Fibroblast of peridontal ligament (primary cell): Measurements from ENCODE around the gene RASAL2.
A peak's percentile ranks its signal among the peaks of the same experiment; 100 is the strongest.
"Not testable (repeated sequence)": the region's sequence is repeated elsewhere in the genome, so short reads cannot be mapped to it uniquely, and the experiment has no call there.

Source experiments
- DNase-seq: peaks from one replicate; pipeline ENCODE4 v3.0.0-alpha.2; 2010; ENCODE audit errors: extremely low read depth

Gene RASAL2

DNA sequence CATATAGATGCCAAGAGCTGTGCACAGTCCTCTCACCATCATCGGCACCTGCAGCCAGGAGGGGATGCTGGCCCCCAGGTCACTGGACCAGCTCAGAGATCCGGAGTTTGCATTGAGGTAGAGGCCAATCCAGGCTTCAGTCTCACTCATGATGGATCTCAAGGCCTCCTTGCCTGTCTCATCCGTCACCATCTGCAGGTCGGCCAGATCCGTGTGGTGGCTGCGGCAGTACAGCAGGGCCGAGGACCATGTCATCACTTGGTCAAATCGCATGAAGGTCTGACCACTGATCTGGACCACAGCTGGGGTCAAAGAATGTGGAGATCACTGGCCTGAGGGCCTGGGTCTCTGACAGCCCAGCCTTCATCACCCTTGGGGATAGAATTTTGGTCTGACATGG is 396.2 kb downstream of the RASAL2 start:
- DNase-seq, result no peak

DNA sequence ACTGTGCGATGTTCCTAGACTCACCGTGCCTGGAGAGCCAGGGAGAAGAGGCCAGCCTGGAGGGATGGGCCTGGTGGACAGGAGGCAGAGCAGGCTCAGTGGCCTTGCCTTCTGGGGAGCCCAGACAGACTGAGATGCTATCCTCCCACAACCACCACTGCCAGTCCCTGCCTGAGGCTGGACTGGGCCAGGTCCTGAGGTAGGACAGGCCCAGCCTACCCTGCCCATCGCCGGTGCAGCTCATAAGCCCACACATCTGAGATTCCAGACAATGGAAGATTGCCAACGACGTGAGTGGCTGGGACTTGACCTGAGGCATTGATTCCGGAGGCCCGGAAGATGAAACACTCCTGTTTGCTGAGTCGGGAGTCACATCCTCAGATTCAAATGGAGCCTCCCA is 397.1 kb downstream of the RASAL2 start:
- no peak for DNase-seq

DNA sequence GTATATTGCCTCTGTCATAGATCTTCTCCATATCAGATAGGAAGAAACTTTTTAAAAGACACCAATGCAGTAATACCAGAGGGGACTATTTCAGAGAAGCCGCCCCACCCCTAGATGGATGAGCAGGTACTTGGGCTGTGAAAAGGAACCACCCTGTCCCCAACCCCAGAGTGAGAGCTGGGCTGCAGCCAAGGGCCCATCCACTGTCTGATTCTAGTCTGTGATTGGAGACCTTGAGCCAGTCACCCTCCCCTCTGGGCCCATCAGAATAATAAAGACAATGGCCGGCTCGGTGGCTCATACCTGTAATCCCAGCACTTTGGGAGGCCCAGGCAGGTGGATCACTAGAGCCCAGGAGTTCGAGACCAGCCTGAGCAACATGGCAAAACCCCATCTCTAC is 397.8 kb downstream of the RASAL2 start:
- no peak for DNase-seq

DNA sequence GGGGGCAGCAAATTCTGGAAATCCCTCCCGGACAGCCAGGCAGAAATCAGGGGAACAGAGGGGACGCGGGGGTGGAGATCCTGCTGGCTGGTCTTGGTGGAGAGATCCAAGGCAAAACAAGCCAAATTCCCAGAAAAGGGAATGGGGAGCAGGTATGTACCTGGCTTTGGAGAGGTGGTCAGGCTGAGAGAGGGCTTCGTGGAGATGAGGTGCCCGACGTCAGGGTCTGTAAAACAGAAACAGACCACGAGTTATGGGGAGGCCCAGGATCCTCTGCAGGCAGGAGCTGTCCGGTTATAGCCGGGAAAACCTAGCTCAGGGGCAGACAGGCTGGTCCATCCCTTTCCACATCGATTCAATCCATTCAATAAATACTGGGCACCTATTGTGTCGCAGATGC is 398.4 kb downstream of the RASAL2 start:
- DNase-seq, result no peak

DNA sequence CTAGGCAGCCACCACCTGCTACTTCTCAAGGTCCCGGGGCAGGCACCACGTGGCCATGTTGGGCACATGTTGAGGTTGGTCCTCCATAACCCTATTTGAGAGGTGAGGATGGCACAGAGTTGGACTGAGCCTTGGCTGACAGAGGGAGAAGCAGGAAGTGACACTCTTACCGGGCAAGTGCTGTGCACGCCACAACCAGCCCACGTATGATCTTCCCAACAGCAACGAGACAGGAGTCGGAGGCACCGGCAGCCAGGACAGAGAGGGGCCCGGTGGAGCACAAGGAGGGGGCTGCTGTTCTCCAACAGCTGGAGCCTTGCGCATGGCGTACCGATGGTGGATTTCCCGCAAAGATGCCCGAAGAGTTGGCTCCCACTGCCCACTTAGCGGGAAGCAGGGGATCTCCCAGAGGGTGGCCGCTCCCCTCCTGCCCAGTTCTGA is 399.4 kb downstream of the RASAL2 start:
- DNase-seq, result no peak

DNA sequence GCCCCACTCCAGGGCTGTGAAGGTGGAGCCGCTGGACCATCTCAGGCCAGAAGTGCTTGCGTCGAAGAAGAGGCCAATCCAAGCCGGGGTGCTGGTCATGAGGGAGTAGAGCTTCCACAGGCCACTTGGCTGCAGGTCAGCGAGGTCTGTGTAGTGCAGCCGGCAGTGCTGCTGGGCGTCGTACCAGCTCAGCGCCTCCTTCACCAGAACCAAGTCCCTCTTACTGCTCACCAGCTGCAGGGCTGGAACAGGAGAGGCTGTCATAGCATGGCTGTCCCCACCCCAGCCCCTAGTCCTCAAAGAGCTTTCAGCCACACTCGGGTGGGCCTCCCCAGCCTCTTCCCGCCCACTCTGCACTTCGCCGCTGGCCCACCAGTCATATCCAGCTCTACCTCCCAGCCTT is 400.7 kb downstream of the RASAL2 start:
- no peak for DNase-seq

DNA sequence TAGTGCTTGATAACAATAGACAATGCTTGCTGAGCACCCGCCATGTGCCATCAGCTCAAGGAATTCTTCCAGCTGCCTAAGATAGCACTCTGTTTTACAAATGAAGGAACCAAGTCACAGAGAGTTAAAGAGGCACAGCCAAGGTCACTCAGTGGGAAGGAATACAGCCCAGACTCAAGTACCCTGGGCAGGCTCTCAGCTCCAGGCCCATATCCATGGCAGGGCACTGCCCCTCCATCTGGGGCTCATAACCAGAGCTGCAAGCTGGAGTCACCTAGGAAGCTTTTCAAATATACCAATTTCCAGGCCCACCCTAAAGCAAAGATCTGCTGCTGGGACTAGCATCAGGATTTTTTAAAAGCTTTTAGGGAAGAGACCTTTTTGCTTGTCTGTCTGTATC is 401.3 kb downstream of the RASAL2 start:
- no peak for DNase-seq

DNA sequence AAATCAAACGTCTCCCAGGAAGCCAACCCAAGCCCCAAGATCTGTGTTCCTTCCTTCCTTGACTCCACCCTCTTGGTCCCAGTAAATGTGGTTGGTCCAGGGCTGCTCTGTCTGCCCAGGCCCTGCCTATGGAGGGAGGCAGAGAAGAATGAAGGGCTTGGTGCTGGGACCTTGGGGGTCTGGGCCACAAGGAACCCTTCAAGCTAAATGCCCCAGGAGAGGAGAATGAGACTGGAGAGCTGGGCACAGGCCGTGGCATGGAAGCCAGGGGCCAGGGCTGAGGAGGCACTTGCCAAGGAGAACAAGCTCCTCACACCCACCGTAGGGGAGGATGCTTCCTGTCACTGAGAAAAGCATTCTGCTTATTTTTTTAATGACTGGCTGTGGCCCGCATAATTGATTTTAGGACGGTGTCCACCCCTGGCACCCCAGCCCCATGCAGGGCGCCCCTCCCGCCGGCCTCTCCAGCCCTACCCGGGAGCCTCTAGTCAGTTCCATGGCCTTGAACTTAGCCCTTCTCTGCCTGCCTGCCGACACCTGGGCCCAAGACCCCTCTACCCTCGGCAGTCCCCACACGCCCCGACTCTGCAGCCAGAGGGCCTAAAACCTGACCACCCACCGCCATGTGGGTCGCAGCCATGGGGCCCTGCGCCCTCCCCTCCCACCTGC is 402.0 kb downstream of the RASAL2 start:
- no peak for DNase-seq

DNA sequence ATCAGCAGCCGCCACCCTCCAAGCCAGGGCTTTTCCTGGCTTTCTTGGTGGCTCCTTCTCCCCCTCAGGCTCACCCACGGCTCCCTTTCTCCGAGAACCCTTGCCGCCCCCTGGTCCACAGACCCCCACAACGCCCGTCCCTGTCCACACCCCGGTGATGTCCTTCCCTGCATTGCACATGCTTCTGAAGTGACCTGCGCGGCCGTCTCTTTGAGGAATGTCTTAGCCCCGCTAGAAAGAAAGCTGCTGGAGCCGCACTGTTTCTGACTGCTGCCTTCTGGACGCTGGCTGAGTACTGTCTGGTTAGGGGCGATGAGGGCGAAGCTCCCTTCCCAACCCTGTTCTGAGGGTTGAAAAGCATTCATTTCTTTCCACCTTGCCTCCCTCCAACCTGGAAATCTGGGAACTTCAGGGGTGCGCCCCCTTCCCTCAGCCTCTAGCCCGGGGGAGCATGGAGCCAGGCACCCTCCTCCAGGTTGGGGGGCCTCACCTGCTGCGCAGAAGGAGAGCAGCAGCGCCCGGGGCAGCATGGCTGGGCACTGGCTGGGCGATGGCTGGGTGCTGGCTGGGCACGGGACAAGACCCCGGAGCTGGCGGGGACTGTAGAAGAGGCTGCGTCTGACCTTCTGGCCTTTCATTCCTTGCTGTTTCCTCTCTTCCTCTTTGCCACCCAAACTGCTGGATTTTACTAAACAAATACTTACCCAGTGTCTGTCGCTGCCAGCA is 402.7 kb downstream of the RASAL2 start, which contains the start of gene CLEC20A:
Gene CLEC20A (minus strand): TSS at position 555 of the 726 bp plus-strand sequence. CDS start 25 bp downstream, at position 530.
- no peak for DNase-seq

DNA sequence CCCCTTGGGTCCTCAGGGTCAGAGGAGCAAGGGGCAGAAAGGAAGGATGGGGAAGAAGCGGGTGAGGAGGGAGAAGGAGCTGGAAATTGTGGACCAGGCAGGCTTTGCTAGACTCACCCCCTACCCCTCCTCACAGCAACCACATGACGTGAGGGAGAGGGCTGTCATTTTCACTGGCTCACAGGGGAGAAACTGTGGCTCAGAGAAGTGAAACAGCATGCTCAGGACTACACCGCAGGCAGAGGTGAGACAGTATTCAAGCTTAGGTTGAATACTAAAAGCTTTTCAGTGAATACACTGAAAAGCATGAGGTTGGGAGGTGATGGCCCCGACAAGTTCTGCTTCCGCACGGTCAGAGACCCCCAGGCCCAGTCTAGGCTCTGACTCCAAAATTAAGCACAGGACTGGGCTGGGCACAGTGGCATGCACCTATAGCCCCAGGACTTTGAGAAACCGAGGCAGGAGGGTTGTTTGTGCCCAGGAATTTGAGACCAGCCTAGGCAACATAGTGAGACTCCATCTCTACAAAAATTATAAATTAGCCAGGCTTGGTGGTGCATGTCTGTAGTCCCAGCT is 404.1 kb downstream of the RASAL2 start:
- no peak for DNase-seq

DNA sequence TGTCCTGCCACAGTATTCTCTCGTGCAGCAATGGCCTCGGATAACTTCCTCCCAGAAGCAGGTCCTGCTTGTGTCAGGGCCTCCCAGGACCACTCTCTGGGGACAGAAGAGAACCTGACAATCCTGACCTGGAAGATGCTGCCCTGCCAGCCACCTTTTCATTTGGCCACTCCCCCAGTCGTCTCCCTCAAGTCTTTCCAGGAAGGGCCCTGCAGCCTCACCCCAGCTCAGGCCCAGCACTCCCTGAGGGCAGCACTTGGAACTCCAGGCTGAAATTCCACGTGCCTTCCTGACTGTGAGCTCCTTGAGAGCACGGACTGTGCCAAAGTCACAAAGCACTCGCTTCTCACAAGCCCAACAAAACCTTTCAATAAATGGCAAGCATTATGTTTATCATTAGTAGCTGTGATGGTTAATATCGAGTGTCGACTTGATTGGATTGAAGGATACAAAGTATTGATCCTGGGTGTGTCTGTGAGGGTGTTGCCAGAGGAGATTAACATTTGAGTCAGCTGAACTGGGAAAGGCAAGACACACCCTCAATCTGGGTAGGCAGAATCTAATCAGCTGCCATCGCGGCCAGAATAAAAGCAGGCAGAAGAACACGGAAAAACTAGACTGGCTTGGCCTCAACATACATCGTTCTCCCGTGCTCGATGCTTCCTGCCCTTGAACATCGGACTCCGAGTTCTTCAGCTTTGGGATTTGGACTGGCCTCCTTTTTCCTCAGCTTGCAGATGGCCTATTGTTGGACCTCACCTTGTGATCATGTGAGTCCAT is 405.2 kb downstream of the RASAL2 start:
- no peak for DNase-seq

DNA sequence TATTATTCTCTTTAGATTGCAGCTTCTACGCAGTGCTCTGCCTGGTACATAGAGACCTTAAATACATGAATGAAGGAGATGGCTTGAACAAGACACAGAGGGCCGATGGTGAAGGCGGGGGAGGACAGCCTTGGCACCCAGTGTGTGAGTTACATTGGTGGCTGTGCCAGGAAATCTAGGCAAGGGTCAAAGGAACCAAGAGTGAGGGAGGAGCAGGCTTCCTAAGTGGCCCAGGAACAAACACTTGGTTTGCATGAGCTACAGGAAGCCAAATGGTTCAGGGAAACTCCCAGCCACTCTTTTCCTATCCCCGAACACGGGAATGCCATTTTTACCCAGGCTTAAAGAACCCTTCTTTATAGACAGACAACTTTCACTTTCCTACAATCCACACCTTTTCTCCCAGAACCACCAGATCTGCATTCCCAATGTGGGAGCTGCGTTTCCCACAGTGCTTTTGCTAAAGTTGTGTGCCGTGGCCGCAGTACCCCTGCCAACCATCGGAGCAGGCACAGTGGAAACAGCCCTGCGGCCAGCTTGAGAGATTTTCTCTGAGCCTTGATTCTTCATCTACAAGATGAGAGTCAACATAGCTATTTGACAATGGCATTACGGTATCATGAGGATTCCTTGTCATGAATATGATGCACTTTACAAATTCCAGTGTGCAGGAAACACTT is 406.3 kb downstream of the RASAL2 start:
- no peak for DNase-seq

DNA sequence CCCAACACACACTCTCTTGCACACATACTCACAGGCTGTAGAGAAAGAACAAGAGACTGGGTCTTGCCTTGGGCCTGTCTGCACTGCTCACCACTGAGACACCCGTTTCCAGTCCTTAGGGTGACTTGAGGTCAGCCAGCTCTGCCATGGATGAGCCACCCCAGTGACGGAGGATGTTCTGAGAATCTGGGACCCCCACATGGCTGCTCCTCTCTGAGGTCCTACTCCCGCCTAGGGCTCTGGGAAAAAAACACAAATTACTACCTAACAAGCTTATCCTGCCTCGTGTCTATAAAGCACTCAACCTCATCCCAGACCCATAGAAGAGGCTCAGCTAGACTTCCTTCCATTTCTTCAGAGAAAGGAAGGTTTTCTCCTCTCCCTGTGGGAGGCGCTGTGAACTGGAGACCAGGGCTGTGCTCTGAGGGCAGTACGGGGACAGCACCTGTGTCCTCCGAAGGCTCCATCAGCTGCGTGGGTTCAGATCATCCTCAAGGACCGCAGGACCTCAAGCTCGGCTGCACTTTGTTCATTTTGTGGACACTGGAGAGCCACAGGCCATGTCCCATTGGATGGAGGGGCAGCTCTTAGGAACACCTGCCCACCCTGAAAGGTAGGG is 407.1 kb downstream of the RASAL2 start:
- DNase-seq, result no peak

DNA sequence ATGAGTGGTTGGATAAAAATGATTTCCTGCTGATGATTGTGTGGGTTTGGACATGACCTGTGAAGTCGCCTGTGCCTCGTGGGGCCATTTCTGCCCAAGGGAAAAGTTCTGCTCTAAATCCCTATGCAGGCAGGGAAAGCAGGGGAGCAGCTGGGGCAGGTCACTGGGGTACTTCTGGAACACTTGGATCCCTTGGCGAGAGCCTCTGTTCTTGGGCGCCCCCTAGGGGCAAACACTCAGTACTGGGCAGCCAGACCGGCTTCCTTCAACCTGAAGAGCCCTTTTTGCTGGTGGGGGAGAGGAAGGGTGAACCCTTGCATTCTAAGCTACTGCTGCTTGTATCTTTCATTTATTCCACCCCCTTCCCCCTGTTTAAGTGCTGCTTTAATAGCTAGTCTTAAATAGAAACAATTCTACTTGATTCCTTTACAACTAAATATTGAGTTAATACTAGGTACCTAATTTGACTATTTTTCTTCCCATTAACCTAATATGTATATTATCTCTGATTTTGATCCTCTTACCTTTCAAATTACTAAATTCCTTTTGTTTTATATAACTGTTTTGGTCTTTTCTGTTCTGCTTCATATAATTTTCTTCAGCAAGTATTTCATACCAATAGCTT is 407.9 kb downstream of the RASAL2 start:
- peak; percentile 71 for DNase-seq

DNA sequence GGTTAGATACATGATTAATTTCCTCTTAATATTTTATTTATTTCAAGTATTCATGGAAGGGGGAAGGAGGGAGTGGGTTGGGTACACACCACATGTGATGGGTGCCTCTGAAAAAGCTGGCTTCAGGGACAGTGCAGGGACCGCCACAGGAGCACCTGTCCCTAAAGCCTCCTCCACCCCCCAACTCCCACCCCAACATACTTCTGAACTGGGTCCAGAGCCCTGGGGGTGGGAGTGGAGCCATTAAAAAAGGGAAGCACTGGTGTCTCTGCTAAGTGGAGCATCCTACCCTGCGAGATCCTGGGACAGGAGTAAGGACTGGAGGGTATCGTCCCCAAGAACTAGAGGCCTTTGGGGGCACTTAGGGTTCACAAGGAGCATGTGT is 408.4 kb downstream of the RASAL2 start:
- no peak for DNase-seq

DNA sequence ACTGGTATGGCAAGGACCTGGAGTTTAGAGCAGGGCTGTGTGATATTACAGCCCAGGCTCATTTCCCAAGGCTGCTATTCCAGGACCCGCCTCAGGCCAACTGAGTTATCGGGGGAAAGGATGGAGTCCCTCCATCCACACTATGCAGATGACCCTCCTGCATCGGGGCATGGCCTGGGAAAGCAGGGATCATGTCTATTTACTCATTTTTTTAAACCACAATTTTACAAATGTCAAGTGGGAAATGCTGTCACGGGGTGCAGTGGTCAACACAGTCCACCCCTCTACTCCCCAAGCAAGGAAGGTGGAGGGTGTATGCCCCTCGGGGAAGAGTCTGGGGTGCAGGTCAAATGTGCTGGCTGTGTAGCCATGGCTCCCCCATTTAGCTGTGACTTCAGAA is 409.0 kb downstream of the RASAL2 start:
- DNase-seq, result no peak

DNA sequence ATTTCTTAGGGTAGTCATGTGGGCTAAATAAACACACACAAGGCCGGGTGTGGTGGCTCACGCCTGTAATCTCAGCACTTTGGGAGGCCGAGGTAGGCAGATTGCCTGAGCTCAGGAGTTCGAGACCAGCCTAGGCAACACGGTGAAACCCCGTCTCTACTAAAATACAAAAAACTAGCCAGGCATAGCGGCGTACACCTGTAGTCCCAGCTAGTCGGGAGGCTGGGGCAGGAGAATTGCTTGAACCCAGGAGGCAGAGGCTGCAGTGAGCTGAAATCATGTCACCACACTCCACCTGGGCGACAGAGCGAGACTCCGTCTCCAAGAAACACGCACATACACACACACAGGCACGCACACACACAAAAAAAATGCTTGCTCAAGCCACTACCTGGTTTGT is 409.4 kb downstream of the RASAL2 start:
- not testable (repeated sequence) for DNase-seq

DNA sequence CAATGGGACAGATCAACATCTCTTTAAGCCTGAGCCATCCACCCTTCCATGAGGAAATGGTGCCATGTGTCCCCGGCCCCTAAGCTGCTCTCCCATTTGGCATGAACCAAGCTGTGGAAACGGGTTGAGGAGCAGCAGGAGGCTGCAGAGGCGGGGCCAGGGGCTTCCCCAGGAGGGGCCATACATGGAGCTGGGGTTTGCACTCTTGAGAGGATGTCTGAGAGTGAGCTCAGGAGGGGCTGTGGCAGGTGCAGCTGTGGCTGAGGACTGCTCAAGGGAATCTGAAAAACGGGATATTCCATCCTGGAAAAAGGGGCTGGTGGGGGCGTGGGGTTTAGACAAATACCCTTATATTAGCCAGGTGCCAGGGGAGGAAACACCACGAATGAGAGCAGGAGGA is 409.9 kb downstream of the RASAL2 start:
- no peak for DNase-seq

DNA sequence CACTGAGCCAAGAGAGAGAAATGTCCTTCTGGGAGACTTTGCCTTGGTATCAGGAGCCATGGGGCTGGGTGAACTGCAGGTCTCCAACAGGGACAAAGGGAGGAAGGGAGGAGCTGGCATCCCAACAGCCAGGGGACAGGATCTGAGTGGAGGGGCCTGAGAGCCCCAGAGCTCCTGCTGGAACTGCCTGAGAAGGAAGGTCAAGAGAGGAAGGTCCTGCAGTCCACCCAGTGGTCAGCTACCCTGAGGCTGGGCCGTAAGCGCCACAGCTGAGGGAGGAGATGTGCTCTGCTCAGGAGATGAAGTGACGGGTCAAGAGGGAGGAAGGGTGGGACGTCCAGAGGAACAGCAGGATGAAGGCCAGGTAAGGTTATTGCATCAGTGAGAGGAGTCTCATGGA is 410.4 kb downstream of the RASAL2 start:
- DNase-seq, result no peak

DNA sequence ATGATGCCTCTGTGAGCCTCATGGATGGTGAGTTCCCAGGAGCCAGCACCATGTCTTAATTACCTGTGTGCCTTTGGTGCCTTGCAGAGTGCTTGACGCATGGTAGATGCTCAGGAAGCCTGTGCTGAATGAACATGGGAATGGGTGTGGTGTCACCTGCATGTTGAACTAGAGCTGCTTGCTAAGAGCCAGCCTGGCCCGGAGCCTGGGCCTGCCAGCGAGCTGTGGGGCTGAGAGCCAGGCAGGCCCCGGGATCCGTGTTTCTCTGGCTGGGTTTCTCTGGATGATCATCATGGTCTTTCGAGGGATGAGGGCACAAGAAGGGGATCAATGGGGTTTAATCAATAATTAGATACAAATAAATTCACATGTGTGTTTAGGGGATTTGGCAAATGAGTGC is 412.3 kb downstream of the RASAL2 start:
- DNase-seq, result no peak

DNA sequence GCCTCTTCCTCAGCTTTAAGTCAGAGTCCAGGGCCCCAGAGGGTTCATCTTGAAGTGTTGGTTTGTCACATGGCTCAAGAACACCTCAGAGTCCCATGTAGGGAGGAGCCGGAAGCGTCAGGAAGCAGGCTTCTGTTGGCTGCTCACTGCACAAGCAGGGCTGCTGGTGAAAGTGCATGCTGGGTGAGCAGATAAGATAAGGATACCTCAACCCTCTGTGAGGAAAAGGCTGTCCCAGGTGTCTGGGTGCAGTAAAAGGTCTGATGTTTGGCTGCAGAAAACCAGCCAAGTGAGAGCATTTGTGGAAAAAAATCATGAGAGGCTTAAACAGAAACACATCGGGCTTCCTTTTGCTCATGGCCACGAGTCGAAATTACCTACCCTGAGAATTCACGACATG is 412.8 kb downstream of the RASAL2 start:
- no peak for DNase-seq
